ENCODE data around the gene PTPRT. TPM values are rescaled to one million over a fixed set of nuclear protein-coding genes. Genes with fewer than 3 reads are reported as not detected.

The PTPRT gene
- total RNA-seq, 1 experiment from 2014 or later, result not detected

DNA sequence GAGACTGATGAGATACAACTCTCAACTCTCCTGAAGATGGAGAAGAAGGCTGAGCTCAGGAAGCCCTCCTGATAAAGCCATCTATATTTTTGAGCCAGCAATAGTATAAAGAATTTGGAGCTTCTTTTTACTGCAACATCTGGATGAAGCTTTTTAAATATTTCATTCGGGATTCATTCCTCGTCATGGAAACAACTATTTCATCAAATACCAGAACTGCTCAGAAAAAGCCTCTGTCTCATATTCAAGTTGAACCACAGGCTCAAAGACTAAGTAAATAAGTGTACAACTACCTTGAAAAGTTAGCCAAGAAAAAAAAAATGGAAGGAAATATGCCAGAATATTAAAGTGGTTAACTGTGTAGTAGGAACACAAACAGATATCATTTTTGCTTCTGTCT, 37.8 kb downstream of the PTPRT start:
- Mint-ChIP-seq H3K9me3 (ENCODE audit: low read depth, unreplicated experiment) (no peaks in the 10 kb centered on the region), H3K27me3 (ENCODE audit: unreplicated experiment) (peaks cover 66% of the 10 kb centered on the region), H3K36me3 (ENCODE audit: insufficient read depth, unreplicated experiment) (no peaks in the 10 kb centered on the region), H3K4me1 (ENCODE audit: low read depth, unreplicated experiment) (no peaks in the 10 kb centered on the region), H3K27ac (ENCODE audit: unreplicated experiment) (no peak overlapping the region), H3K4me3 (ENCODE audit: low read depth, unreplicated experiment) (no peak overlapping the region)
- no TSS peak for BruUV-seq (replicated peaks)
- TF ChIP-seq, protein P1, sequence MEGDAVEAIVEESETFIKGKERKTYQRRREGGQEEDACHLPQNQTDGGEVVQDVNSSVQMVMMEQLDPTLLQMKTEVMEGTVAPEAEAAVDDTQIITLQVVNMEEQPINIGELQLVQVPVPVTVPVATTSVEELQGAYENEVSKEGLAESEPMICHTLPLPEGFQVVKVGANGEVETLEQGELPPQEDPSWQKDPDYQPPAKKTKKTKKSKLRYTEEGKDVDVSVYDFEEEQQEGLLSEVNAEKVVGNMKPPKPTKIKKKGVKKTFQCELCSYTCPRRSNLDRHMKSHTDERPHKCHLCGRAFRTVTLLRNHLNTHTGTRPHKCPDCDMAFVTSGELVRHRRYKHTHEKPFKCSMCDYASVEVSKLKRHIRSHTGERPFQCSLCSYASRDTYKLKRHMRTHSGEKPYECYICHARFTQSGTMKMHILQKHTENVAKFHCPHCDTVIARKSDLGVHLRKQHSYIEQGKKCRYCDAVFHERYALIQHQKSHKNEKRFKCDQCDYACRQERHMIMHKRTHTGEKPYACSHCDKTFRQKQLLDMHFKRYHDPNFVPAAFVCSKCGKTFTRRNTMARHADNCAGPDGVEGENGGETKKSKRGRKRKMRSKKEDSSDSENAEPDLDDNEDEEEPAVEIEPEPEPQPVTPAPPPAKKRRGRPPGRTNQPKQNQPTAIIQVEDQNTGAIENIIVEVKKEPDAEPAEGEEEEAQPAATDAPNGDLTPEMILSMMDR (IDR thresholded peaks at IDR 0.05; ENCODE audit: unreplicated experiment), result no peak
- CTCF ChIA-PET, result no interaction called here
- no peak for DNase-seq
- intact Hi-C loops (cut with micrococcal nuclease; ENCODE audit: unreplicated experiment), result no loop called here

DNA sequence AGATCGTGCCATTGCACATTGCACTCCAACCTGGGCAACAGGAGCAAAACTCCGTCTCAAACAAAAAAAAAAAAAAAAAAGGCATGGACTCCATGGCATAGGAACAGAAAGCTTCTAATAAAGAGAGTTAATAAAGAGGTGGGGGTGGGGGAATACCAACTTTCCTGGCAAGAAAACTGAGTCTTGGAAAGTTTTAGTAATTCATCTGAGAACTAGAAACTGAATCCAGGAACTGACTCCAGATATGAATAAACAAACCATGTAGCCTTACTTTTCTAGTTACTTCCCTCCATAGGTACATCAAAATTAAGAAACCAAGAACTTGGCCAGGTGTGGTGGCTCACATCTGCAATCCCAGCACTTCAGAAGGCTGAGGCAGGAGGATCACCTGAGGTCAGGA, 38.5 kb downstream of the PTPRT start:
- H3K4me1 Mint-ChIP-seq (ENCODE audit: low read depth, unreplicated experiment), result no peaks in the 10 kb centered on the region
- no peaks in the 10 kb centered on the region for H3K36me3 Mint-ChIP-seq (ENCODE audit: insufficient read depth, unreplicated experiment)
- CTCF ChIA-PET, result no interaction called here
- peaks cover 66% of the 10 kb centered on the region for H3K27me3 Mint-ChIP-seq (ENCODE audit: unreplicated experiment)
- BruUV-seq (replicated peaks), result no TSS peak
- DNase-seq, result no peak
- intact Hi-C loops (cut with micrococcal nuclease; ENCODE audit: unreplicated experiment), result no loop called here
- H3K9me3 Mint-ChIP-seq (ENCODE audit: low read depth, unreplicated experiment), result no peaks in the 10 kb centered on the region
- TF ChIP-seq, protein P1 (IDR thresholded peaks at IDR 0.05; ENCODE audit: unreplicated experiment), result no peak
- H3K27ac Mint-ChIP-seq (ENCODE audit: unreplicated experiment), result no peak overlapping the region
- H3K4me3 Mint-ChIP-seq (ENCODE audit: low read depth, unreplicated experiment), result no peak overlapping the region

DNA sequence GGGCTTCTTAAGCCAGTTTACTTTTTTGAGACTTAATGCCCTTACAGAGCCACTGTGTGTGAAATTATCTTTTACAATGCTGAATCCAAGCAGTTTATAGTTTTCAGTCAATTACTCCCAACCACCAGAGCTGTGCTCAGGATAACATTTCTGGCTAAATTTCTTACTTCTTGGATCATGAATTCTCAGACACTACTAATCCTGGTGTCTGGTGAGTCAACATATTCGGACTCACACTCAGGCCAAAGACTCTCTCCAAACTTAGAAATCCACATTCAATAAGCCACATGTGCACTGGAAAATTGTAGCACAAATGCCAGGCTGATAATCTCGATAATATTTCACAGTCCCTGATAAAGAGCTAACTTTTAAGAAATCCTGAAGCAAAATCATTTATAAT, 49.0 kb downstream of the PTPRT start:
- H3K27me3 Mint-ChIP-seq (ENCODE audit: unreplicated experiment), result peaks cover 30% of the 10 kb centered on the region
- intact Hi-C loops (cut with micrococcal nuclease; ENCODE audit: unreplicated experiment), result no loop called here
- H3K4me3 Mint-ChIP-seq (ENCODE audit: low read depth, unreplicated experiment), result no peak overlapping the region
- H3K27ac Mint-ChIP-seq (ENCODE audit: unreplicated experiment), result no peak overlapping the region
- CTCF ChIA-PET, result interaction anchor here (1.0 kb wide), 1 partner anchor 29 kb away, joined by 3 read pairs; no protein-coding TSS in a partner anchor
- no peak for DNase-seq
- peaks cover 15% of the 10 kb centered on the region for H3K4me1 Mint-ChIP-seq (ENCODE audit: low read depth, unreplicated experiment)
- TF ChIP-seq, protein P1 (IDR thresholded peaks at IDR 0.05; ENCODE audit: unreplicated experiment), result no peak
- no TSS peak for BruUV-seq (replicated peaks)
- H3K9me3 Mint-ChIP-seq (ENCODE audit: low read depth, unreplicated experiment), result no peaks in the 10 kb centered on the region
- H3K36me3 Mint-ChIP-seq (ENCODE audit: insufficient read depth, unreplicated experiment), result peaks cover 6% of the 10 kb centered on the region

DNA sequence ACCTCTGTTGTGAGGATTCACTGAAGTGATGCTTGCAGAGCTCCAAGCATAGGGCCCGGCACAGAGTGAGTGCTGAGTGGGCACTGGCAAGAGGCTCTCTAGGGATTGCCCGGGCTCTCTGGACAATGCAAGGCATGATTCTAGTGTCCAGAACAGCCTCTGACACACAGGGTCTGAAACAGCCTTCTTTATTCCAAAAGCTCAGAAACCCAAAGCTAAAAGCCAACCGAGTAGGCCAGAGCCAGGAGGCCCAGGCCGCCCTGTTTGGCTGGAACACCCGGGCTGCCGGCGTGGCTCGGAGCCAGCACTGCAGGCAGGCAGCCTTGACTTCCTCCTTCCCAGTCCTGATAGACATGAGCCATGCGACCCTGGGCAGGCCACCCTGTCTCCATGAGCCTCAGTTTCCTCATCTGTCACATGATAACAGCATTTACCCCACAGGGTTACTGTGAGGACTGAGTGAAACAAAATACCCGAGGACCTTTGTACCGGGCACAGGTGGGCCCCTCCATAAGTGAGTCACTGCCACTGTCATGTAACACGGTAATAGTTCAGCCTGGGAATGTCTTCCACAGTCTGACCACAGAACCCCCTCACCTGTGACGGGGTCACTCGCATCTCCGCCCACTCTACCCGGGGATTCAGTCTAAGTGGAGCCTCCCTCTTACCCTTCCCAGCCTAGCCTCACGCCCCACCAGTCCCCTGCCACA, 51.5 kb downstream of the PTPRT start:
- Mint-ChIP-seq H3K9me3 (ENCODE audit: low read depth, unreplicated experiment) (no peaks in the 10 kb centered on the region), H3K4me1 (ENCODE audit: low read depth, unreplicated experiment) (peaks cover 15% of the 10 kb centered on the region), H3K4me3 (ENCODE audit: low read depth, unreplicated experiment) (peak overlapping the region; percentile 17), H3K27ac (ENCODE audit: unreplicated experiment) (peak overlapping the region; percentile 69), H3K36me3 (ENCODE audit: insufficient read depth, unreplicated experiment) (peaks cover 6% of the 10 kb centered on the region), H3K27me3 (ENCODE audit: unreplicated experiment) (peaks cover 24% of the 10 kb centered on the region)
- CTCF ChIA-PET, result no interaction called here
- no TSS peak for BruUV-seq (replicated peaks)
- DNase-seq, result peak; percentile 78
- TF ChIP-seq, protein P1 (IDR thresholded peaks at IDR 0.05; ENCODE audit: unreplicated experiment), result no peak
- intact Hi-C loops (cut with micrococcal nuclease; ENCODE audit: unreplicated experiment), result no loop called here
